ENCODE data around the gene AOC3. TPM values are rescaled to one million over a fixed set of nuclear protein-coding genes. Genes with fewer than 3 reads are reported as not detected.
"Not testable (repeated sequence)": the region's sequence is repeated elsewhere in the genome, so short reads cannot be mapped to it uniquely, and the experiment has no call there.

AOC3 gene
- total and polyA plus RNA-seq, 8 donors, result 6.2 to 67.9 (median 33.5) TPM

DNA sequence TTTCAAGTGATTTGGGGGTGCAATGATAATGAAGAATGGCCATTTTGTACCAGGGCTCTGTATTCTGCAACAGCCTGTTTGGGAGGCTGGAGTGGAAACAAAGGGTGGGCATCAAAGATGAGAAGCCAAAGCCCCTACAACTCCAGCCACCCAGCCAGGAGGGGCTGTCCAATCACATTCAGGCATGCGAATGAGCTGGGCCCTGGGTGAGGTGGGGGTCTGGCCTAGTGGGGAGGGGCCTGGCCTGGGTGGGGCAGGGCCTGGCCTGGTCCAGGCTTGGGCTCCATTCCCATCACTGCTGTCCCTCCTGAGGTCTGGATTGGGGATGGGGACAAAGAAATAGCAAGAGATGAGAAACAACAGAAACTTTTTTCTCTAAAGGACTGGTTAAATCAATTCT is 6.4 kb downstream of the AOC3 start:
- no peaks in the 10 kb centered on the region for H3K27me3 ChIP-seq
- peak overlapping the region in 2 of 5 donors; percentile 14 to 25 for H3K27ac ChIP-seq
- H3K36me3 ChIP-seq, result peaks cover 0 to 48% (median 0%) of the 10 kb centered on the region in 4 donors
- no peak overlapping the region for H3K4me3 ChIP-seq
- TF ChIP-seq EP300 (IDR thresholded peaks at IDR 0.05), result no peak
- no peak for TF ChIP-seq POLR2AphosphoS5 (IDR thresholded peaks at IDR 0.05)
- no peak for TF ChIP-seq POLR2A (IDR thresholded peaks at IDR 0.05)
- TF ChIP-seq, protein P1, sequence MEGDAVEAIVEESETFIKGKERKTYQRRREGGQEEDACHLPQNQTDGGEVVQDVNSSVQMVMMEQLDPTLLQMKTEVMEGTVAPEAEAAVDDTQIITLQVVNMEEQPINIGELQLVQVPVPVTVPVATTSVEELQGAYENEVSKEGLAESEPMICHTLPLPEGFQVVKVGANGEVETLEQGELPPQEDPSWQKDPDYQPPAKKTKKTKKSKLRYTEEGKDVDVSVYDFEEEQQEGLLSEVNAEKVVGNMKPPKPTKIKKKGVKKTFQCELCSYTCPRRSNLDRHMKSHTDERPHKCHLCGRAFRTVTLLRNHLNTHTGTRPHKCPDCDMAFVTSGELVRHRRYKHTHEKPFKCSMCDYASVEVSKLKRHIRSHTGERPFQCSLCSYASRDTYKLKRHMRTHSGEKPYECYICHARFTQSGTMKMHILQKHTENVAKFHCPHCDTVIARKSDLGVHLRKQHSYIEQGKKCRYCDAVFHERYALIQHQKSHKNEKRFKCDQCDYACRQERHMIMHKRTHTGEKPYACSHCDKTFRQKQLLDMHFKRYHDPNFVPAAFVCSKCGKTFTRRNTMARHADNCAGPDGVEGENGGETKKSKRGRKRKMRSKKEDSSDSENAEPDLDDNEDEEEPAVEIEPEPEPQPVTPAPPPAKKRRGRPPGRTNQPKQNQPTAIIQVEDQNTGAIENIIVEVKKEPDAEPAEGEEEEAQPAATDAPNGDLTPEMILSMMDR (IDR thresholded peaks at IDR 0.05), result no peak
- no peaks in the 10 kb centered on the region for H3K9me3 ChIP-seq
- intact Hi-C loops (cut with DNase I; ENCODE audit: low total_unique reads), result no loop called here
- WGBS, 5 donors, result 79 to 100% (median 91%) methylated on average over 1 of the region's 1 CpG
- peaks cover 0 to 34% (median 18%) of the 10 kb centered on the region in 4 donors for H3K4me1 ChIP-seq
- DNase-seq, result no peak

DNA sequence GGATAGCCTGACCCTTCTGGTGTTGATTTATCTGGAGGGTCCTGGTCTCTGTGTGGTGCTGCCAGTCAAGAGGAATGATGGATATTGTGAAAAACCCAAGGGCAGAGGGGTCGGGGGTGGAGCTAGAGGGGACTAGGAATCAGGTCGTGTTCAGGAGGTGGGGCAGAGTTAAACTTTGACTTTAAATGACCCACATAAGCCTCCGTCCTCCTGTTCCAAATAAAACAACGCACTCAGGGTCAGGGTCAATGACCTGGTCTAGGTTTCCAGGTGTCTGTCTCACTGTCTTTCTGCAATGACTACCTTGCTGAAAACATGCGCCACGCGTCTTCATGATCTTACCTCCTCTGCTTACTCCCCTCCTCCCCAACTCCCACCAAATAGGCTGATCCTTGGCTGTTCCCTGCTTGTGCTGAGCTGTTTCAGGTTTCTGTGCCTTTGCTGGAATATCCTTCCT is 14.7 kb downstream of the AOC3 start:
- WGBS, 5 donors, result 63 to 80% (median 68%) methylated on average over 7 of the region's 7 CpGs

DNA sequence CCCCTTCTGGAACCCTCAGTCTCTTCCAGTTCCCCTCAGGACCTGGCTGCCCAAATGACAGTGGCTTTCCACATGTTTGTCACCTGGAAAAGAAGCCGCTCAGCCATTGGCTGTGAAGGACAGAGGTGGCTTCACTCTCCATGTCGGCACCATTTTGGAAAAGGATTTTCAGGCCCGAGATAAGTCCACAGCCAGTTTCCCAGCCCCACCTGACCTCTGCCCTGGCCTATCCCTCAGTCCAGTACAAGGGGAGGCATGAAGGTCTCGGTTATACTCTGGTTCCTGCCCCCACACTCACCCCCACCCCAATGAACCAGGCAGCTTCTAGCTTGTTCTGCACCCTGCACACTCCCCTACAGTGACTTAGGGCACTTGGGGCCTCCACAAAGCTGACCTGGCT is 15.2 kb downstream of the AOC3 start:
- no peak for DNase-seq
- 73 to 93% (median 85%) methylated on average over 4 of the region's 4 CpGs for WGBS, 5 donors
- H3K27me3 ChIP-seq, result no peaks in the 10 kb centered on the region
- H3K4me3 ChIP-seq, result no peak overlapping the region
- intact Hi-C loops (cut with DNase I; ENCODE audit: low total_unique reads), result no loop called here
- H3K4me1 ChIP-seq, result peaks cover 8 to 36% (median 25%) of the 10 kb centered on the region in 4 donors
- H3K9me3 ChIP-seq, result peaks cover 0 to 7% (median 3%) of the 10 kb centered on the region in 4 donors
- TF ChIP-seq POLR2A (IDR thresholded peaks at IDR 0.05) (no peak), EP300 (IDR thresholded peaks at IDR 0.05) (no peak), POLR2AphosphoS5 (IDR thresholded peaks at IDR 0.05) (no peak)
- TF ChIP-seq, protein P1 (IDR thresholded peaks at IDR 0.05), result no peak
- peak overlapping the region in 1 of 5 donors; percentile 81 for H3K27ac ChIP-seq
- H3K36me3 ChIP-seq, result peaks cover 0 to 11% (median 3%) of the 10 kb centered on the region in 4 donors

More for the DNA sequence above, 14.7 kb downstream of the AOC3 start:
- TF ChIP-seq, protein P1 (IDR thresholded peaks at IDR 0.05), result no peak
- no peak for TF ChIP-seq POLR2A (IDR thresholded peaks at IDR 0.05)
- TF ChIP-seq POLR2AphosphoS5 (IDR thresholded peaks at IDR 0.05), result no peak
- TF ChIP-seq EP300 (IDR thresholded peaks at IDR 0.05), result no peak
- peaks cover 0 to 3% (median under 1%) of the 10 kb centered on the region in 4 donors for H3K9me3 ChIP-seq
- intact Hi-C loops (cut with DNase I; ENCODE audit: low total_unique reads), result no loop called here
- peaks cover 8 to 36% (median 25%) of the 10 kb centered on the region in 4 donors for H3K4me1 ChIP-seq
- no peak overlapping the region for H3K4me3 ChIP-seq
- no peaks in the 10 kb centered on the region for H3K27me3 ChIP-seq
- DNase-seq, result no peak
- peak overlapping the region in 1 of 5 donors; percentile 81 for H3K27ac ChIP-seq
- peaks cover 0 to 11% (median 2%) of the 10 kb centered on the region in 4 donors for H3K36me3 ChIP-seq

DNA sequence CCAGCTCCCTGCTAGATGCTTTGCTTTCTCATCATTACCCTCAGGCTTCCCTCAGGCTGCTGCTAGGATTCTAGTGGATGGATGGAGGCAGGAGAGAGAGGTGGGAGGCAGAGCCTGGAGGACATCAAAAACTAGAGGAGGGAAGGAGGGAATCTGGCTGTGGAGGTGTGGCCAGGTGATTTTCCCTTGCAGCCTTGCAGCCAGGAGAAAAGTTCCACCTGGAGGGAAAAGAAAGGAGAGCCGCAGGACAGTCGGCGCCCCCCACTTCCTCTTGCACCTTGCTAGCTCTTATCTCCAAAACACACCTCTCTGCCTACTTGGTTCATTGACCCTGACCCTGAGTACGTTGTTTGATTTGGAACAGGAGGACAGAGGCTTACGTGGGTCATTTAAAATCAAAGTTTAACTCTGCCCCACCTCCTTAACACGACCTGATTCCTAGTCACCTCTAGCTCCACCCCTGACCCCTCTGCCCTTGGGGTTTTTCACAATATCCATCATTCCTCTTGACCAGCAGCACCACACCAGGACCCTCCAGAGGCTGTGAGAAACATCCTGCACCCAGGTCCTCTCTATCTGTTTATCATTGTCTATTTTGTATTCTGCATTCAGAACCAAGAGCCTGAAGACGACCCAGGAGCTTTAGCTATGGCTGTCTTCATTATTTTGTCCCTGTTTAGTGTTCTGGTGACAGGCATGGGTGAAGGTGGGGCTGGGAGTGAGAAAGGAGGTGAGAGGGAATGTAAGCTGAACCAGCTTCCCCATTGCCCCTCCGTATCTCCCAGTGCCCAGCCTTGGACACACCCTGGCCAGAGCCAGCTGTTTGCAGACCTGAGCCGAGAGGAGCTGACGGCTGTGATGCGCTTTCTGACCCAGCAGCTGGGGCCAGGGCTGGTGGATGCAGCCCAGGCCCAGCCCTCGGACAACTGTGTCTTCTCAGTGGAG is 15.9 kb downstream of the AOC3 start:
- intact Hi-C loops (cut with DNase I; ENCODE audit: low total_unique reads), result no loop called here
- TF ChIP-seq, protein P1 (IDR thresholded peaks at IDR 0.05), result no peak
- TF ChIP-seq EP300 (IDR thresholded peaks at IDR 0.05) (no peak), POLR2AphosphoS5 (IDR thresholded peaks at IDR 0.05) (no peak), POLR2A (IDR thresholded peaks at IDR 0.05) (no peak)
- peak overlapping the region in 1 of 5 donors; percentile 24 for H3K27ac ChIP-seq
- peaks cover 8 to 36% (median 25%) of the 10 kb centered on the region in 4 donors for H3K4me1 ChIP-seq
- DNase-seq, result peak in 1 of 2 donors; percentile 47
- H3K4me3 ChIP-seq, result no peak overlapping the region
- H3K27me3 ChIP-seq, result no peaks in the 10 kb centered on the region
- 26 to 55% (median 36%) methylated on average over 11 to 12 of the region's 12 CpGs for WGBS, 5 donors
- peaks cover 0 to 7% (median 3%) of the 10 kb centered on the region in 4 donors for H3K9me3 ChIP-seq
- H3K36me3 ChIP-seq, result peaks cover 0 to 12% (median 4%) of the 10 kb centered on the region in 4 donors

DNA sequence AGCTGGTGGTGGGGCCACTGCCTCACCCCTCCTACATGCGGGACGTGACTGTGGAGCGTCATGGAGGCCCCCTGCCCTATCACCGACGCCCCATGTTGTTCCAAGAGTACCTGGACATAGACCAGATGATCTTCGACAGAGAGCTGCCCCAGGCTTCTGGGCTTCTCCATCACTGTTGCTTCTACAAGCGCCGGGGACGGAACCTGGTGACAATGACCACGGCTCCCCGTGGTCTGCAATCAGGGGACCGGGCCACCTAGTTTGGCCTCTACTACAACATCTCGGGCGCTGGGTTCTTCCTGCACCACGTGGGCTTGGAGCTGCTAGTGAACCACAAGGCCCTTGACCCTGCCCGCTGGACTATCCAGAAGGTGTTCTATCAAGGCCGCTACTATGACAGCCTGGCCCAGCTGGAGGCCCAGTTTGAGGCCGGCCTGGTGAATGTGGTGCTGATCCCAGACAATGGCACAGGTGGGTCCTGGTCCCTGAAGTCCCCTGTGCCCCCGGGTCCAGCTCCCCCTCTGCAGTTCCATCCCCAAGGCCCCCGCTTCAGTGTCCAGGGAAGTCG is 16.8 kb downstream of the AOC3 start:
- DNase-seq; H3K27me3 ChIP-seq; H3K4me3 ChIP-seq; intact Hi-C loops (cut with DNase I; ENCODE audit: low total_unique reads); H3K9me3 ChIP-seq; H3K27ac ChIP-seq: not testable (repeated sequence)
- Histone ChIP-seq H3K4me1 (peaks cover 8 to 36% (median 25%) of the 10 kb centered on the region in 4 donors), H3K36me3 (peaks cover 0 to 20% (median 8%) of the 10 kb centered on the region in 4 donors)
- WGBS, 5 donors, result 82 to 95% (median 92%) methylated on average over 7 to 21 of the region's 21 CpGs
